Stimulated activated CD8-positive, alpha-beta memory T cell treated with anti-CD3 and anti-CD28 coated beads, Interleukin-12 subunit alpha, Interleukin-12 subunit beta, amount 100 ng/mL, for 1 hour (primary cell): Measurements from ENCODE around the gene PPP4R4.

Source experiments
- DNase-seq: peaks from one replicate; pipeline ENCODE4 v3.0.0-alpha.2; 2020; ENCODE audit warnings: low read depth

The PPP4R4 gene

DNA sequence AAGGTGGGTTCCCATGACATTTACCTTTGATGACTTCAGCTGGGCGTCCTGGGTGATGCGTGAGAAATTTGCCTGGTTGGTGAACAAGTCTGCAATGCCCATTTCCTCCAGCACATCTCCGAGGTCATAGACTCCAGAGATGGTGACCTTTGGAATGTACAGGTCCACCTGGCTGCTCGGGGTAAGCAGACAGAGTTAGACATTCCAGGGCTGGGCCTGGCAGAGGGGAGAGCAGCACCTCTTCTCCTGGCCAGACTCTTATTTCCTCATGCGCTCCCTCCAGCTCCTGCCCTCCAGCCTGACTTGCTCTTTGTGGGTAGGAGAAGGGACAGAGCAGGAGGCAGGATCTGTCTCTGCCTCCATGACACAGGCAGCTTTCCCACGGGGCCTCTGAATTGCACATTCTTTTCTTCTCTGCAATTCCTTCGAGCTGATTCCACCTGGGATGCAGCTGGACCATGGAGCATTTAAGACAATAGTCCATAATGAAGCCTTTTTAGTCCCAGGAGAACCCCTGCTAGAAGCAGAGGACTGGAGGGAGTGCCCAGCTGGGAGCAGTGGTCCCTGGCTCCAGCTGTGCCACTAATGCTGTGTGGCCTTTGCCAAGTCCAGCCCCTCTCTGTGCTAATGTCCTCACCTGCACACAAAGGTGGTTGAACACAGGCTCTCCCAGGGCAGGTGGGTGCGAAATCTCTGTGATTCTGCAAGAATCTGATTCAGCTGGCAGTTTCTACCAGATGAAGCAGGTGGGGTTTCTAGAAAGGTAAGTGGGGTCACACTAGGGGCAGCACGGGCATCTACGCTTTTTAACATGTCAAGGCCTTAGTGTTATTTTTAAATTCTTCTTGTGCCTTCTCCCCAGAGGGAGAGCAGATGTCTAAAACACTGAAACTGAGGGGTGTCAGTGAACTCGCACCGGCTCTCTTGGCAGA, 132.2 kb downstream of the PPP4R4 start:
- DNase-seq: no peak

DNA sequence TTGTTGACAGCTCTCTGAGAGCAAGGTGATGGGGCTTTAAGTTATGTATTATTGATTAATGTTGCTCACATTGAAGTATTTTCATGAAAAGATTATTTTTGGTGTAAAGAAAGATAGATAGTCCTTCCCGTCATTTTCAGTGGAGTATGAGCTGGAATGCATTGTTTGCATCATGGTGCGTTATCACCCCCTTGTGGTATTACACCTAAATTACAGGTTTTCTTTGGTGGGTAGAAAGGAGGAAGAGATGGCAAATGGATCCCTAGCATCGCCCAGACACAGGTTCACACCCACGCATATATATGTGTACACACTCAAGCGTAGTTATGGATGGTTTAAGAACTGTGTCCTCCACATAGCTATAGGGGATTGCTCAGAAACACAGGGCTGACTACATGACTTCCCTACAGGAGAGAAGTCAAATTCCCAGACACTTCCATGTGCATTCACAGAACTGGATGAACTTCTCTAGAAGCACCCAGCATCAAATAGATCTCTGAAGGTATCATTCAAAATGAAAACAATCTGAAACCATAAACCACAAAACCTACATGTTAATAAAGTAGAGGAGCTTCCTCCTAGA, 133.4 kb downstream of the PPP4R4 start:
- DNase-seq: no peak

GRCh38 chr14:94309721-94310120, 135.6 kb downstream of the PPP4R4 start:
- no peak for DNase-seq

DNA sequence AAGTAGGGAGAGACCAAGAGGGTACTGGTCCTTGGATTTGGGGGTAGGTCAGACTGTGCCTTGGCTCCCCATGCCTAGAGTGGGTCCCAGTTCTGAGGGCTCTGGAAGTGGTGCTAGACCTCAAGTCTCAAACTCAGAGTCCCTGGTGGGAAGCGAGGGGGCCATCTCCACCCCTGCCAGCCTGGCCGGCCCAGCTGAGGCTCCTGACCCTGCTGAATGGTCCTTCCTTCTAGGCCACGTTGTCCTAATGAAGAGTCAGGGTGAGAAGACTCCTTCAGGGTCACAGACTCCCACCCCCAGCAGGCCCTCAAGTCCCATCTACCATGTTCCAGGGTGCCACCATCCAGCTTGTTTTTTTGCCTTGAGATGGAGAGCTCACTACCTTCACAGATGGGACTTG, 136.1 kb downstream of the PPP4R4 start:
- DNase-seq: no peak

DNA sequence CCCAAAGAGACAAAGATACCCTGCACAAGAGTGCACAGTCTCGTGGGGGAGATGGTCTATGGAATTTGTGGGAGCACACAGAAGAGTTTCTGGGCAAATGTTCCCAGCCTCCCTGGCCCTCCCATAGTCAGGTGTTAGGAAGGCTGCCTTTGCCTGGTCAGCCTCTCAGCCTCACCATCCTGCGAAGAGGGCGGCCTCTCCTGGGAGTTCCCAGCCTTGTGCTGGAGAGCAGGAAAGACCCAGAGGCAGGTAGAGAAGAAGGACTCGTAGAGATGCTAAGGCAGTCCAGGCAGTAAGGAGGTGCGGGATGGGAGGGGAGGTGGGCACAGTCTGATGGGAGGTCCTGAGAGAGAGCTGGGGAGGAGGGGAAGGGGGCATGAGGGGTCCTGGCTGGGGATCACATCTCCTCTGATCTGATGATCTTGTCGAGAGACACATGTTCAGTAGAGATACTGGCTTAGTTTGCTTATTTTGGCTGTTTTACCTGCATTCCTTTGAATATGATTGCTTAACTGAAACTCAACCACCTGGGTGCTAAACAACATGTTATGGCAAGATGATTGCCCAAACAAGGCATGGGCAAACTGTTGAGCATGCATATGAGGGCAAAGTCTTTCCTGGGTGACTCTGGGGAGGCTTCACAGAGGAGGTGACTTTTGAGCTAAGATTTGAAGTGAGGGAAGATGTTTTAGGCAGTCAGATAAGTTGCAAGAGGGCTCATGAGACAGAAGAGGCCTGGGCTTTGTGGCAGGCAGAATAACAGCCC, 138.5 kb downstream of the PPP4R4 start:
- DNase-seq: no peak

DNA sequence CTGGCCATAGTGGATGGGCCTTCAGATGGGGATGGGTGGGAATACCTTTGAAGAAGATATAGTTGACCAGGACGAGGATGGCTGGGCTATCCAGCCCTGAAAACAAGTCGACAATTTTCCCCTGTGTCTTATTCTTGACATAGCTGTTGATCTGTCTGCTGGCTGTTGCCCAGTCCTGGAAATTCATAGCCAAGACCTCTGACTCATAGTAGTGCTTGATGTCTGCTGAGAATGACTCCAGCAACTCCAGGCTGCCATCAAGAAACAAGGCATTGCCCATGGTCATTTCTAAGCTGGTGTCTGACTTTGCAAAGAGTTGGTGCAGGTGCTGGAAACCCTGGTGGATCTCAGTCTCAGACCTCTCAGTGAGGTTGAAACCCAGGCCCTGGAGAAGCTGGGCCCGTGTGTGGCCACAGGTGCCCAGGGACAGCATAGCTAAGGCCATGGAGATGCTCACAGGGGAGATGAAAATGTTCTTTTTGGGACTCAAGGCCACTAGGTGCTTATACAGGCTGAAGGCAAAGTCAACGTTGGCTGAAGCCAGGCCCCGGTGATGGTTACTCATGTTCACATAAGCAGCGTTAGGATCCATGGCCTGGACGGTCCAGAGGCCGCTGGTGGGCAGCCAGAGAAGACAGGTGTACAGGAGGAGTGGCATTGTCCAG, 140.0 kb downstream of the PPP4R4 start:
- DNase-seq: no peak

DNA sequence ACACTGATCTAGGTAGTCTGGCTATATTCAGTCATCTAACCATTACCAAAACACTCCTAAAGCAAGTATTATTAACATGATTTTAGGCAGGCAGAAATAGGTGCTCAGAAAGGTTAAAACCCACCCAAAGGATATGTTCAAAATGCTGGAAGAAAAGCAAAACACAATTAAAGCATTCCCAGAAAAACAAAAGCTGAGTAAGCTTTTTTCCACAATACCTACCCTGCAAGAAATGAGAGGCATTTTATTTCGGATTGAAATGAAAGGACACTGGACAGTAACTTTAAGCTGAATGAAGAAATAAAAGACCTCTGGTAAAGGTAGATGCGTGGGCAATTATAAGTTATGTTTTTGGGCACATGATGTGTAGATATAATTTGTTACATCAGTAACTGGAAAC, 140.8 kb downstream of the PPP4R4 start:
- DNase-seq: no peak

GRCh38 chr14:94316692-94317091, 142.6 kb downstream of the PPP4R4 start:
- no peak for DNase-seq

DNA sequence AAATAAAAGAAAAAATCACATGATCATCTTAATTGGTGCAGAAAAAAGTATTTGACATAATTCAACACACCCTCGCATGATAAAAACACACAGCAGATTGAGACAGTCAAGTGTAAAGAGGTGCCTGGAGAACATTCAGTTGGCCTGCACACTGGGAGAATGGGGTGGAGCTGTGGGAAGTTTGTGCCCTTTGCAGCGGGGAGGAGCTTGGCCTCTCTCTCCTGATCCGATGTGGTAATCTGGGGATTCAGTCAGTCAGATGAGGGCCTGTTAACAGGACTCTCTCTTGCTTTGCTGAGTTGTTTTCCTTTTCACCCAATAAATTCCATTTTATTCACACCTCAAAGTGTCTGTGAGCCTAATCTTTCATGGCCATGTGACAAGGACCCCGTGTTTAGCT, 143.1 kb downstream of the PPP4R4 start:
- no peak for DNase-seq

GRCh38 chr14:94320243-94320642, 146.1 kb downstream of the PPP4R4 start:
- DNase-seq: no peak

GRCh38 chr14:94321421-94322271, 147.5 kb downstream of the PPP4R4 start:
- DNase-seq: no peak

- no peak for DNase-seq
Measured at GRCh38 chr14:94322648-94323570, 148.8 kb downstream of the PPP4R4 start, which contains the start of gene SERPINA6. SERPINA6 (minus strand) TSS chr14:94323336; CDS start chr14:94314648, 8,688 bp downstream.

GRCh38 chr14:94328196-94328595, 154.1 kb downstream of the PPP4R4 start:
- no peak for DNase-seq
